SH-SY5Y (cell line): Measurements from ENCODE around the gene KCNB1.

ENCODE experiments used
- GATA2 ChIP-seq: IDR thresholded peaks from 2 replicates; pipeline ENCODE4 v1.6.1; 2011; ENCODE audit warnings: mild to moderate bottlenecking, low read depth, low read length
- GATA3 ChIP-seq: IDR thresholded peaks from 2 replicates; pipeline ENCODE4 v1.6.1; 2011; ENCODE audit warnings: low read depth, mild to moderate bottlenecking, low read length, moderate library complexity

GRCh38 chr20:49424536-49424935 is 57.9 kb downstream of the KCNB1 start:
- no peak for TF ChIP-seq GATA2
- TF ChIP-seq GATA3: no peak
